Heart left ventricle (tissue), 13 donors: ENCODE results near the gene NFATC2IP.

Experiments
- POLR2A ChIP-seq, 2 donors: fragments of 450-650 bp; IDR thresholded peaks; one replicate each; pipeline ENCODE4 v1.6.1; 2017; ENCODE audit warnings: antibody characterized with exemption in 2 of 2, mild to moderate bottlenecking in 2 of 2, moderate library complexity in 2 of 2
- TF ChIP-seq, protein P1 (sequence below), 12 donors: fragments of 200-600 bp; sonication (generic) in 4 of 12; IDR thresholded peaks; one replicate each; pipeline versions ENCODE4 v1.5.0 to v1.8.0; 2018 to 2022; ENCODE audit warnings: antibody characterized with exemption in 12 of 12, mild to moderate bottlenecking in 5 of 12
- donor health status: ischemic (EF 13 %, LVEDD 7.1; RV severe dilation, severe dysfunction).
- donor health status: DM: no; HTN: yes; CAD: no.
- donor health status: DM: no; HTN: no; CAD: no.
- donor health status: ischemic (EF 25% LVEDD 6.9; RV normal size, moderate dysfunction).
- donor health status: ischemic (EF 25% LVEDD 5.7; RV mildly dilated, moderate dysfunction).
- donor health status: ischemic (EF 35%, LVEDD 5.7; RV mildly dilated, moderate dysfunction).
- donor health status: nonischemic (EF 11% LVEDD 7.7; RV severe dilation, severe dysfunction).
- donor health status: DM: yes; HTN: yes; CAD: no.
- donor health status: PGD.
- donor health status: ischemic (EF 29% LVEDD 5.4; RV normal size, mild dysfunction).
- donor health status: nonischemic (EF 23%, LVEDD 6.1; RV moderate dilation, normal function).

- TF ChIP-seq, protein P1, sequence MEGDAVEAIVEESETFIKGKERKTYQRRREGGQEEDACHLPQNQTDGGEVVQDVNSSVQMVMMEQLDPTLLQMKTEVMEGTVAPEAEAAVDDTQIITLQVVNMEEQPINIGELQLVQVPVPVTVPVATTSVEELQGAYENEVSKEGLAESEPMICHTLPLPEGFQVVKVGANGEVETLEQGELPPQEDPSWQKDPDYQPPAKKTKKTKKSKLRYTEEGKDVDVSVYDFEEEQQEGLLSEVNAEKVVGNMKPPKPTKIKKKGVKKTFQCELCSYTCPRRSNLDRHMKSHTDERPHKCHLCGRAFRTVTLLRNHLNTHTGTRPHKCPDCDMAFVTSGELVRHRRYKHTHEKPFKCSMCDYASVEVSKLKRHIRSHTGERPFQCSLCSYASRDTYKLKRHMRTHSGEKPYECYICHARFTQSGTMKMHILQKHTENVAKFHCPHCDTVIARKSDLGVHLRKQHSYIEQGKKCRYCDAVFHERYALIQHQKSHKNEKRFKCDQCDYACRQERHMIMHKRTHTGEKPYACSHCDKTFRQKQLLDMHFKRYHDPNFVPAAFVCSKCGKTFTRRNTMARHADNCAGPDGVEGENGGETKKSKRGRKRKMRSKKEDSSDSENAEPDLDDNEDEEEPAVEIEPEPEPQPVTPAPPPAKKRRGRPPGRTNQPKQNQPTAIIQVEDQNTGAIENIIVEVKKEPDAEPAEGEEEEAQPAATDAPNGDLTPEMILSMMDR (IDR thresholded peaks at IDR 0.05), result no peak
- no peak for TF ChIP-seq POLR2A (IDR thresholded peaks at IDR 0.05)
Observed at GRCh38 chr16:28958836-28959235, 8.1 kb downstream of the NFATC2IP start.
